IPS-18a (cell line): Measurements from ENCODE around the gene RNASE4.
"Not testable (repeated sequence)": the region's sequence is repeated elsewhere in the genome, so short reads cannot be mapped to it uniquely, and the experiment has no call there.

Source experiments
- H3K27ac ChIP-seq: one replicate; pipeline ENCODE4 v1.5.1; 2013; ENCODE audit warnings: low read length
- H3K27me3 ChIP-seq: one replicate; pipeline ENCODE4 v1.6.1; 2013; ENCODE audit warnings: mild to moderate bottlenecking, low read length; ENCODE audit not compliant: control insufficient read depth, insufficient read depth
- H3K36me3 ChIP-seq: one replicate; pipeline ENCODE4 v1.6.1; 2013; ENCODE audit warnings: low read depth, low read length; ENCODE audit not compliant: control insufficient read depth
- H3K4me1 ChIP-seq: one replicate; pipeline ENCODE4 v1.6.1; 2013; ENCODE audit warnings: low read depth, low read length; ENCODE audit not compliant: control insufficient read depth
- H3K4me3 ChIP-seq: one replicate; pipeline ENCODE4 v1.5.1; 2013; ENCODE audit warnings: low read length
- H3K9ac ChIP-seq: one replicate; pipeline ENCODE4 v1.6.1; 2013; ENCODE audit warnings: mild to moderate bottlenecking, low read length, moderate library complexity
- H3K9me3 ChIP-seq: one replicate; pipeline ENCODE4 v1.6.1; 2013; ENCODE audit warnings: low read depth, low read length; ENCODE audit not compliant: control insufficient read depth

Gene RNASE4, protein sequence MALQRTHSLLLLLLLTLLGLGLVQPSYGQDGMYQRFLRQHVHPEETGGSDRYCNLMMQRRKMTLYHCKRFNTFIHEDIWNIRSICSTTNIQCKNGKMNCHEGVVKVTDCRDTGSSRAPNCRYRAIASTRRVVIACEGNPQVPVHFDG

DNA sequence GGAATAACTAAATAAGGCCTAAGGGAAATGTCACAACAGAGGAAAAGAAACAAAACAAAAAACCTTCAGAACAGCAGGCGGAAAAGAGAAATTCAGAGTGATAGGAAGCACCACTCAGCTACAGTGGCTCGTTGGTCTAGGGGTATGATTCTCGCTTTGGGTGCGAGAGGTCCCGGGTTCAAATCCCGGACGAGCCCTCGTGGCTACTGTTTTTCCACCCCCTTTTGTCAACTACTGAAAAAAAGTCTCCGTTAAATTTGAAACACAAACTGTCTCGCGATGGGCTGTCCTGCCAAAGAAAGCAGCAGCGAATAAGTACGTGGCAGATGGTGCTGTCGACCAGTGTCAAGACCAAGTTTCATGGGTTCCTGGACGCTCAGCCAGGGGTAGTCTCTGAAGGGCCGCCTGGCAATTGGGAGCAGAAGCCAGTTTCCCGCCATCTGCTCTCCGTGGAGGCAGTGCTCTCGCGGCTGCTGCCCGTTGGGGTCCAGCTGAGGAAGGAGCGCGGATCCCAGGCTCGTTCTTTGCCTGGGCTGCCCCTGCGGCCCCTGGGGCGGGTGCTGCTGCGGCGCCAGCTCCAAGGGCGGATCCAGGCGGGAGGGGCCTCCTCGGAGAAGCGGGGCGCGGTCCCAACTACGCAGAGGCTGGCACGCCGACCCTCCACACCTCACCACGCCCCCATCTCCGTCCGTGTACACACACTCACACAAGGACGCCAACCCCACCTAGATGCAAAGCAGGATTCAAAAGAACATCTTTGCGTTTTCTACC, at the start of gene RNASE4:
RNASE4 (plus strand) TSS at position 670 of the 771 bp plus-strand sequence. CDS start 14,812 bp downstream, outside the sequence.
- Histone ChIP-seq H3K27ac (no peak within 1 kb of the TSS), H3K4me1 (peaks cover 16% of the 10 kb centered on the region), H3K4me3 (peak within 1 kb of the TSS; percentile 95), H3K27me3 (peaks cover 8% of the 10 kb centered on the region), H3K9ac (peak within 1 kb of the TSS; percentile 68), H3K9me3 (no peaks in the 10 kb centered on the region), H3K36me3 (no peaks in the 10 kb centered on the region)

DNA sequence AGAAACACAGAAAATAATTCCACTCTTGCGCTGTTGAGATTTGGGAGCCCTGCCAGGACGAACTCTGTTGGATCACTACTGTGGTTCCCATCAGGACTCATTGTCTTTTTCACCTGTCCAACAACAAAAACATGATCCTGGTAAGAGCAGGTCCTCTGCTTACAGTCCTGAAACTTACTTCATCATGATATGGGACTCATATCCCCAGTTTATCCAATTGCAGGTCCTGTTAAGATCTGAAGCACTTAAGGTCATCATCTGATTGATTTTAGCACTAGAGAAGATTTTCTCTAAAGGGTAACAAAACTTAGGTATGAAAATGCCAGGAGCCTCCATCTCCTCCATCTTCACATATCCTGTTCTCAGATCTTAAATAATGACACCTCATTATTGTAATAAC, 42.8 kb upstream of the RNASE4 start, which contains the start of gene OR6S1:
OR6S1 (minus strand) TSS at position 101 of the 400 bp plus-strand sequence; CDS start at position 101, 0 bp downstream.
- H3K27ac ChIP-seq, result no peak within 1 kb of the TSS
- no peaks in the 10 kb centered on the region for H3K4me1 ChIP-seq
- H3K9me3 ChIP-seq, result no peaks in the 10 kb centered on the region
- H3K27me3 ChIP-seq, result no peaks in the 10 kb centered on the region
- H3K9ac ChIP-seq, result no peak within 1 kb of the TSS
- H3K36me3 ChIP-seq, result no peaks in the 10 kb centered on the region
- H3K4me3 ChIP-seq, result no peak within 1 kb of the TSS

DNA sequence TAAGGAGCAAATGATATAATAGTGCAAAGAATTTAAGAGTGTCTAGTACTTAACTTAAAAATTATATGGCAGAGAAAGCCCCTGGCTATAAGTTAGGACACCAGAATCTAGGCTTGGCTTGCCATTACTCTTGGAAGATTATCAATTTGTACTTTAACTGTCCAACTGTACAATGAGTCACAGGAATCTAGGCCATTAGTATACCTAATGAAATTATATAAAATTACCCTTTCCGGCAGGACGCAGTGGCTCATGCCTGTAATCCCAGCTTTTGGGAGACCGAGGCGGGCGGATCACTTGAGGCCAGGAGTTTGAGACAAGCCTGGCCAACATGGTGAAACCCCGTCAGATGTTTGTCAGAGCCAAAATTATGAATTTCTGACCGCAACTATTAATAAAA, 42.2 kb upstream of the RNASE4 start:
- no peaks in the 10 kb centered on the region for H3K27me3 ChIP-seq
- no peak overlapping the region for H3K9ac ChIP-seq
- no peaks in the 10 kb centered on the region for H3K9me3 ChIP-seq
- H3K27ac ChIP-seq, result no peak overlapping the region
- H3K4me3 ChIP-seq, result no peak overlapping the region
- no peaks in the 10 kb centered on the region for H3K36me3 ChIP-seq
- H3K4me1 ChIP-seq, result no peaks in the 10 kb centered on the region

DNA sequence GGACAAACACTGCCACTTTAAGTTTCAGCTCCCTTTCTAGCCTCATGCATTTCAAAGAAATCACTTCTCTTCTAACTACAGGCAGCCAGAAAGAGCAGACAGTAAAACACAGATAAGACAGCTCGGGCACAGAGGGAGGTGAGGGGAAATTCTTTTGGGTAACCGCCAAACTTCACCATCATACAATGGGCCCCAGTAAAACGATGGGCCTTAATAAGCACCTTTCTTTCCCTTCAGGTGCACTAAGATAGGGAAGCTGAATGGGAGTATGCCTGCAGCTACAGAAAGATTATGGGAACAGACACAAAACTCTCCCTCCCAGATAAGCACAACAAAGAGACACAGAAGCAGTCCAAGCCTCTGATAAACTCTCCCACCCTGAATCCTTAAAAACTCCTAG, 41.6 kb upstream of the RNASE4 start:
- H3K4me1 ChIP-seq, H3K27me3 ChIP-seq, H3K27ac ChIP-seq, H3K9ac ChIP-seq, H3K36me3 ChIP-seq, H3K4me3 ChIP-seq, H3K9me3 ChIP-seq: not testable (repeated sequence)

DNA sequence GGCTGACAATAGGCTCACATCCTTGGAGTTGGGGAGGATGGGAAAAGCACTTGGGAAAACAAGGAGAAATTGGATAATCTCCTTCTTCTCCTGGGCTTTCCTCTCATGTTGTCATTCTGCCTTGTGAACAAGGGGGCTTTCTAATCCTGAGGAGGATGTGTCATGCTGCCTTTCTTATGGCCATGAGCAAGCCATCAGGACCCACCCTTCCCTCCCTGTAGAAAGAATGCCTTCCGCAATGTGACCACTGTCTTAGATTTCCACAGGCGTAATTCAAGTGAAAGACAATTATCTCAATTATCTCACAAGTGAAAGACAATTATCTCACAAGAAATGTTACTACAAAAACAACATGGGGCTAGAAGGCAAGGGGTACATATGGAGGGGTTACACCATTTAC, 39.8 kb upstream of the RNASE4 start:
- Histone ChIP-seq H3K9me3 (no peaks in the 10 kb centered on the region), H3K36me3 (no peaks in the 10 kb centered on the region), H3K27me3 (no peaks in the 10 kb centered on the region), H3K9ac (no peak overlapping the region), H3K4me1 (no peaks in the 10 kb centered on the region), H3K27ac (no peak overlapping the region), H3K4me3 (no peak overlapping the region)

DNA sequence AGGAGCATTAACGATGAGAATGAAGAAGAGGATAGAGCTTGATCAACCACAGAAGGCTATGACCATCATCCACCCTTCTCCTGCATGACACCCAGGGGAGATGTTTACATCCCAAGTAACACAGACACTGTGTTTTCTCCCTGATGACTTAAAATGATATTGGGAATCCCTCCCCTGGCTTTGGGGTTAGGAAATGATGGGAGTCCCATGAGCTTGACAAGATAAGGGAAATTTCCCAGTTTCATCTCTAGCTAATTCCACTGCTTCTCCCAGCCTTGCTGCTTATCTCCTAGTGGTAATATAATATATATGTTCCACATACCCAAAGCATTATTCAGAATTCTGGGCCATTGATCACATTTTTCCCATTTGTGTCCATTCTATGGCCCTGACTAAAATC, 38.9 kb upstream of the RNASE4 start:
- no peak overlapping the region for H3K4me3 ChIP-seq
- no peaks in the 10 kb centered on the region for H3K27me3 ChIP-seq
- H3K4me1 ChIP-seq, result no peaks in the 10 kb centered on the region
- H3K36me3 ChIP-seq, result no peaks in the 10 kb centered on the region
- H3K9ac ChIP-seq, result no peak overlapping the region
- H3K27ac ChIP-seq, result no peak overlapping the region
- no peaks in the 10 kb centered on the region for H3K9me3 ChIP-seq

DNA sequence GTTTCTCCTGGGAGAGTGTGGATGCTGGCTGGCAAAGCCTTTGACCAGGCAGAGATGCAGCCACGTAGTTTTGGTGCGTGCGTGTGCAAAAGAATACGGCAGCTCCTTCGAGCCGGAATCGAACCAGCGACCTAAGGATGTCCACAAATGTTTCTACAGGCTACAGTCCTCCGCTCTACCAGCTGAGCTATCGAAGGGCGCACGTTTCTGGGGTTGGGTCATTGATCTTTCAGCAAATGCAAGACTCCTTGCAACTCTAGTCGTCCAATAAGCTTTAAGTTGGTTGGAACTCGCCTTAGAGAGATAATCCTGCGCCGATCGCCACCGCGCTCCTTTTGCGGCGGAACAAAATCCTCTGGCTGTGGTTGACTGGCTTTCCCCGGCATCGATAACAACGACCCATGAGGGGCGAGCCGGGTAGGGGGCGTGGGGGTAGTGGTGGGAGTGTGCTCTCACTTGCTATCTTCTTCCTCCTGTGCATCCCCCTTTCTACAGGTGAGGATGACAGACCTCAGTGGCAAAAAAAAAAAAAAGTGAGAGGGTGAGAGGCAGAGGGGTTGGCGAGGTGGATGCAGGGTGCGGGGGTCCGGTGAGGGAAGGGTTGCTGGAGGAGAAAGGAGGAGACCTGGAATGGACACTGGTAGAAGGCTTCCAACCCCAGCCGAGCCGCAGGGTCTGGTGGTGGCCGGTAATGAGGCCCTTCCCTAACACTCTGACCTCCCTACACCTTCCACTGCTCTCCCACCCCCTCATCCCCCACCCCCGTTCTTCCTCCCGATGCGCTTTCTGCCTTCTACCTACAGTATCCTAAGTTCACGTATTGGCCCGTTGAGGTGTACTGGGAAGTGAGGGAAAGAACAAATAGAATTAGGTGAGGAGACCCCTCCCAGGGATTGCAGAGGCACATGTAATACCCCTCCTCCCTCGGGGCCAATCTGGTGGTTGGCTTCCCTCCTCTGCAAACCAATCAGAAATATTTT, 31.1 kb upstream of the RNASE4 start:
- peak overlapping the region; percentile 83 for H3K4me3 ChIP-seq
- H3K27ac ChIP-seq, result no peak overlapping the region
- peak overlapping the region; percentile 56 for H3K9ac ChIP-seq

DNA sequence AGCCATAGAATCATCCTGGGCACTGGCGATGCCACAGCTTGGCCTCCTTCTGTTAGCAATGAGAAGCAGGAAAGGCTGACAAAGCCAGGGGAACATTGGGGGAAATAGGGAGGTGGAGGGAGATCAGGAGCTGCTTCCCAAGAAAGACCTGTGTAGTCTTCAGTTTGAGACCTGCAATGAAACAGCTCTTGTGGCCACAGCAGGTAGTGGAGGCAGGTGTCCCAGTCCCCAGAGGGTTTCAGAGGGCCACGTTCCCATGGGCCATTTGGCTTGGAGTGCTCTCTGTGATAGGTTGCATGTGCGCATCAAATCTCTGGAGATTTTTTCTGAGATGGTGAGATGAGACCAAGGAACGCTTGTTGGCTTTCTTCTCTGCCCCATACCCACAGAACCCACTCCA, 28.5 kb upstream of the RNASE4 start:
- Histone ChIP-seq H3K27me3 (peaks cover 34% of the 10 kb centered on the region), H3K27ac (no peak overlapping the region), H3K9ac (no peak overlapping the region)

More for the DNA sequence above, 31.1 kb upstream of the RNASE4 start:
- Histone ChIP-seq H3K27me3 (peaks cover 34% of the 10 kb centered on the region), H3K4me1 (no peaks in the 10 kb centered on the region), H3K9me3 (no peaks in the 10 kb centered on the region), H3K36me3 (no peaks in the 10 kb centered on the region)

DNA sequence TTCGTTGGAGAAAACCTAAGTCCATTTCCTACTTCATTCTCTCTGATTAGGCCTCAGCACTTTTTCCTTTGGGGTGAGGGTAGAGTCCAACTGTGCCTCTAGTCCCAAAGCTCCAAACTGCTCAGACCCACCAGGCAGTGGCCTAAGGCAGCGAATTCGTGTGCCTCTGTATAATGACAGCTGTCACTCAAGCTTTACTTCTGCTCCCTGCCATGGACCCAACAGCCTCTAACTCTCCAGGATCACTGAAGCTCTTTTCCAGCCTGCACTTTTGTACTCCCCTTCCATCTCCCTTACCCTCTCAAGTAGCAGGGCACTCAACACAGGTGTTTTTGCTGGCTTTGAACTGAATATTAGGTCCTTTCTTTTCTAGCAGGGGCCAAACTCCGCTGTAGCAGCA, 28.1 kb upstream of the RNASE4 start:
- Histone ChIP-seq H3K4me3 (no peak overlapping the region), H3K9me3 (no peaks in the 10 kb centered on the region), H3K27me3 (peaks cover 34% of the 10 kb centered on the region), H3K36me3 (no peaks in the 10 kb centered on the region), H3K4me1 (no peaks in the 10 kb centered on the region), H3K9ac (no peak overlapping the region), H3K27ac (no peak overlapping the region)

More for the DNA sequence above, 28.5 kb upstream of the RNASE4 start:
- no peaks in the 10 kb centered on the region for H3K4me1 ChIP-seq
- no peaks in the 10 kb centered on the region for H3K9me3 ChIP-seq
- H3K36me3 ChIP-seq, result no peaks in the 10 kb centered on the region
- H3K4me3 ChIP-seq, result no peak overlapping the region

DNA sequence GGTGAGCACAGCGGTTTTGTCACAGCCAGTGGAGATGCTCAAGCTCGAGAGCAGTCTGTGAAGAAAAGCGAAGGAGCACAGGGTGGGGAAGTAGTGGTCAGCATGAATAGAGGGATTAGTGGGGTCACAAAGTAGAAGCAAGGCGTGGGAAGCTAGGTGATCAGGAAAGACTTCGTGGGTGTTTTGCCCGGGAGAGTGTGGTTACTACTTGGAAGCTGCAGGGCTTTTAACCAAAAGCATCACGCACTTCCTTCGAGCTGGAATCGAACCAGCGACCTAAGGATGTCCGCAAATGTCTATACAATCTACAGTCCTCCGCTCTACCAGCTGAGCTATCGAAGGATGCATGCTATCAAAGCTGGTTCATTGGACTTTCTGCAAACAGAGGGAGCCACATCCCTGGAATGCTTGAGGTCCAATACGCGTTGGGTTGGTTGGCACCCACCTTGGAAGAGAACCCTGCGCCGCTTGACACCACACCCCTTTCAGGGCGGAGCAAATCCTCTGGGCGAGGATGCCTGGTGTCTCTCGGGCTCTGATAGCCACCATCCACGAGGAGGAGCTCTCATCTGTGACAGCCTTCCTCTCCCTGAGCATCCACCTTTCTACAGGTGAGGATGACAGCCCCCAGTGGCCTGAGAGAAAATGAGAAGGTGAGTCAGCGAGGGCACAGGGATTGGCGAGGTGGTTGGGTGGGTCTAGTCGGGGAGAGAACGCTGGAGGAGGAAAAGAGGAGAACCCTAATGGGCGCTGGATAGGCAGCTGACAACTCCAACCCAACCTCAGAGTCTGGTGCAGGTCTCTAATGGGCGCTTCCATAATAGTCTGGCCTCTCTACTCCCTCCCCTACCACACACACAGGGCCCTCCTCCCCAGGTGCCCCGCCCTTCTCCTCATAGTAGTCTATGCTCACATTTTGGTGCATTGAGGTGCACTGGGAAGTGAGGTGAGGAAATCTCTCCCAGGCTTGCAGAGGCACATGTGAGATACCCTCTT, 26.8 kb upstream of the RNASE4 start:
- Histone ChIP-seq H3K4me3 (peak overlapping the region; percentile 55), H3K27ac (no peak overlapping the region), H3K9ac (no peak overlapping the region), H3K9me3 (no peaks in the 10 kb centered on the region), H3K36me3 (no peaks in the 10 kb centered on the region), H3K4me1 (no peaks in the 10 kb centered on the region), H3K27me3 (peaks cover 42% of the 10 kb centered on the region)
